CD4-positive, alpha-beta T cell treated with Interleukin-15 for 4 hours (primary cell): ENCODE results near the gene SPATA6L.
"Not testable (repeated sequence)": the region's sequence is repeated elsewhere in the genome, so short reads cannot be mapped to it uniquely, and the experiment has no call there.

ENCODE experiments used
- DNase-seq: peaks from one replicate; pipeline ENCODE4 v3.0.0-alpha.2; 2020; ENCODE audit warnings: low spot score

SPATA6L gene

DNA sequence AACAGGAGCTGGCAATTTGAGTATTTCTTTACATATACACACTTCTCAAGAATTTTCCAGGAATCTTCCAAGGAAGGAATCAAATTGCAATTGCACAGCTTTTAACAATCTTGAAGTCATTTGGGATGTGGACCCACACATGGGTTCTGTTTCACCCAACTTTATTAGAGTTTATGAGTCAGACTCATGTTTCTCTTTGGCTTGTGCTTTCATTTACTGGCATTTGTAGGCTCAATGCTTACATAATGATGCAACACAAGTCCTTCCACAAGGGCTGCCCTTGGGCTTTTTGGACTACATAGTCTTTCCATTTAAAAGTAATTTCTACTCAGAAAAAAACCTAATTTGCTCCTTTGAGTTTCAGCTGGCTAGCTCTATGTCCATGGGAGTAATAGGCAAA lies 8.5 kb upstream of the SPATA6L start:
- DNase-seq, result no peak

DNA sequence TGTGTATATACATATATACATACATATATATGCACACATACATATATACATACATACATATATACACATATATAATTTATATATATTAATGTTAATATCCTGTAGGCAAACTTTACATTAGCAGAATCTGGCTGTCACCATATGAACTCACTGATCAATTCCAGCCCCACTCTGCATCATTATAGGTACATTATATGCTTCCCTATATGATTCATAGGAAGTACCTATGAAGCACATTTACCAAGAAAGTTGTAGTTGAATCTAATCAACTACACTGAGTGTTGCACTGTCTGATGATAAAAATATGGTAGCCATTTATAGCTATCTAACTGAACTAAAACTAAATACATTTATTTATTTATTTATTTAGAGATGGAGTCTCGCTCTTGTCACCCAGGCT lies 5.5 kb upstream of the SPATA6L start:
- DNase-seq, result no peak

DNA sequence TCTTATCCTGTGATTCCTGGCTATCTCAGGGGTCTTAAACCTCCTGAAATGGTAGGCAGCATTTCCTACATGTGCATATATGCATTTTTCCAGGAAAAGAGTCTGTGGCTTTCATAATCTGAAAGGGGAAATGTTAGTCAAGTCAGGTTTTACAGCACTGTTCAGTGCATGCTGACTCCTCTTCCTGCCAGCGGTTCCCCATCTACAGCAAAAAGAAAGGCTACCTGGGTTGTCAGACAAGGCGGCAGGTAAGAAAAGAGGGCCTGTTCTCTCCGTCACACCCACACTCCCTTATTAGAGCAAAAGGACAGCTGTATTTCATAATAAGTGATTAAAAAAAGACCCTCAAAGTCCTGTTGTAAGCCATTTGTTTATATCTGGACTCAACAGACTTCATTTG lies 4.3 kb upstream of the SPATA6L start:
- no peak for DNase-seq

- DNase-seq, result no peak
Measured at GRCh38 chr9:4669890-4670289, 3.6 kb upstream of the SPATA6L start.

DNA sequence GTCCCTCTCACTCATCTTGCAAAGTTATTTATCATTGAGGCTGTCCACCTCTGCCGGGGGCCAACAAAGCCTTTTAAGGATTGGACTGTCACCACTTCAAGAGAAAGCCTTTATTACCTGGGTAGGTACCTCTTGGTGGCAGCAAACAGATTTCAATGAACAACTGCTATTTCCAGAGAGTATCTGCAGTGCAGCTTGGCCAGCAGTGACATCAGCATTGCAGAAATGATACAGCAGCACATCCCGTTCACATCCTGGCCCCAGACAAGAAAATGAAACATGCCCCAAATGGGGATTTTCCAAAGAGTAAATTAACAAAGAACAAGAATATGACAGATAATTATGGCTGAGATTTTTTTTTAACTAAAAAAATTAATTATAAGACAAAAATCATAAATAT lies 2.3 kb upstream of the SPATA6L start:
- DNase-seq, result no peak

DNA sequence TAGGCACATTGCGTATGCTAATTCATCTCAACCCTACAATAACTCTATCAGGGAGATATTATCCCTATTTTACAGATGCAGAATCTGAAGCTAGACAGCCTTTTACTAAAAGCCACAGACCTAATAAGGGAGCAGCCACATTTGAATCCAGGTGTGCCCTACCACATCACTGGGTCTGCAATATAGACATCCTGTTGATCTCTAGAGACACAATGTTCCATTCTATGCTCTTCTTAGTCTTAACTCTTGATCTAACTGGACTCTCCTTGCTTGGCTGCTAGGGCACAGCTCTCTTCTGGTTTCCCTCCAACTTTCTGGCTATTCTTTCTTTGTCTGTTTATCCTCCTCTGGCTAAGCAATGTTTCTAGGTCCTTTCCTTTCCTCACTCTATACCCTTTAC lies 1.4 kb upstream of the SPATA6L start:
- DNase-seq, result no peak

DNA sequence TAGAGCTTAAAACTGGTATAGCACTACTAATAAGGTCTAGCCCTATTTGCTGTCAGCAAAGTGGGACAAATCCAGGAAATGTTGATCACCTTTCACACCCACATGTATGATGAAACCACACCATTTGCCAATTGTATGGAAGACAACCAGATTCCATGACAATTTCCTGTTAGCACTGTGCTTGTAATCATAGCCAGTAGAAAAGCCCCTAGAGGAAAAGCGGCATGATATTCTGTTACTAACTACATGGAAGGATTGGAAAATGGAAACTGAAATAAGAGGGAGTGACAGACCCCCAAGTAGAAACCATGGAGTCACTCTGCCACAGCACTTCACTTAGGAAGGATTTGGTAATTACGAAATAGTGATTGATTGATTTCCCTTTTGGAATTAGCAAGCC lies 923 bp downstream of the SPATA6L start:
- DNase-seq, result no peak

DNA sequence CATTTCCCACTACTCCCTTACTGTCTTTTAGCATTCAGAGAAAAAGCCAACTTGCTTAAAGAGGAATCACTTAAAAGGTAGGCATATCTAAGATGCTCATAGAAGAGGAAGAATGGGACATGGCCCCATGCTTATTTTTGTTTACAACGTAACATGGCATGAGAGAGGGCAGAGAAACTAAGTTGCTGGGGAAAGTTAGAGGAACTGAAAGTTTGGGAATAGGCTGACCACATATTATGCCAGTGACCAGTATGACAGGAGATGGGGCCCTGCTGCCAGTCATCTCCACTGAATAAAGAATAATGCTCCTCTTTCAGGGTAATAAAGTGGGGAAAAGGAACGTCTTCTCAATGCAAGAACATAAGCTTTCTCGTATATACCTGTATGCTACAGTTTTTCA lies 2.3 kb downstream of the SPATA6L start:
- DNase-seq, result no peak

- peak; percentile 30 for DNase-seq
Measured at GRCh38 chr9:4662989-4663792, 3.1 kb downstream of the SPATA6L start.

- peak; percentile 76 for DNase-seq
Measured at GRCh38 chr9:4662108-4662988, 3.9 kb downstream of the SPATA6L start, which contains the start of gene PLPP6. TSS of gene PLPP6 (plus strand) at chr9:4662294. CDS start at chr9:4662376, 82 bp downstream.

GRCh38 chr9:4661611-4662010 lies 4.7 kb downstream of the SPATA6L start:
- DNase-seq, result peak; percentile 48

DNA sequence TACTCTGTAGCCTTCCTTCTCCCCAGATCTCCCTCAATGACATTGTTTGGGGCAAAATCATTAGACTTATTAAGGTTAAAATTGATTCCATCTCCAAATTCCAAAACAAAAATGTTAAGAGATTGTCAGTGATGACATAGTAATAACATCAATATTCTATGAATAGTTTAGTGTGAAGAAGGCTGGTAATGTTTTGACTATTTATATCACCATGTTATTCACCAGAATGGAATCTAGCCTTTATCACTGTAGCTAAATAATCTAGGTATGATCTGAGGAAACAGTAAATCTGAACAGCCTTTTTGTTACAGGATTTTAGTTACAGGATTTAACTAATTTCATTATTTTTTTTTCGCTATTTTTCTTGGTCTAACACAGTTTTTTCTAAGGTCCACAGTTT lies 5.1 kb downstream of the SPATA6L start:
- DNase-seq, result no peak

DNA sequence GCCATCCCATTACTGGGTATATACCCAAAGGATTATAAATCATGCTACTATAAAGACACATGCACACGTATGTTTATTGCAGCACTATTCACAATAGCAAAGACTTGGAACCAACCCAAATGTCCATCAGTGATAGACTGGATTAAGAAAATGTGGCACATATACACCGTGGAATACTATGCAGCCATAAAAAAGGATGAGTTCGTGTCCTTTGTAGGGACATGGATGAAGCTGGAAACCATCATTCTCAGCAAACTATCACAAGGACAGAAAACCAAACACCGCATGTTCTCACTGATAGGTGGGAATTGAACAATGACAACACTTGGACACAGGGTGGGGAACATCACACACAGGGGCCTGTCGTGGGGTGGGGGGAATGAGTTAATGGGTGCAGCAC lies 5.6 kb downstream of the SPATA6L start:
- not testable (repeated sequence) for DNase-seq

DNA sequence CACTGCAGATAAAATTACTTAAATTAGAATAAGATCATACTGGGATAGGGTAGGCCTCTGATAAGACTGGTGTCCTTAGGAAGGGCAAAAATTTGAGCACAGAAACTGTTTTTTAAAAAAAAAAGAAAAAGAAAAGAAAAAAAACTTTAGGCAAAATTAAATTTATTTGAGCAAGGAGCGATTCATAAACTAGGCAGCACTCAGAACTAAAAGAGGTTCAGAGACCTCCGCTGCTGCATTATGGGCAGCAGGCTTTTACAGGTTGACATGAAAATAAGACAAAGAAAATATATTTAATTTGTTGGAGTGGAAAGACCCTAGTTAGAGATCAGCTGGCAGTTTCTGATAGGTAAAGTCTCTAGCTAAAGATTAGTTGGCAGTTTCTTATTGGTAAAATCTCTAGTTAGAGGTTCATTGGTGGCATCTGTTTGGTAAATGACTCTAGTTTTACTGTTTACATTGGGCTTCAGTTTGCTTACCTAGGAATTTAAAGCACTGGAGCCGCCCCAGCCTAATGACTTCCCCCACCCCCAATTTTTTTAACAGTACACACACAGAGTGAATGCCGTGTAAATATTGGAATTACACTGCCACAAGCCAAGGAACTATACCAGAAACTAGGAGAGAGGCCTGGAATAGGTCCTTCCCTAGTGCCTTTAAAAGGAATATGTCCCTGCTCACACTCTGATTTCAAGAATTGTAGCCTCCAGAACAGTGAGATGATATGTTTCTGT lies 8.7 kb downstream of the SPATA6L start:
- DNase-seq, result no peak

DNA sequence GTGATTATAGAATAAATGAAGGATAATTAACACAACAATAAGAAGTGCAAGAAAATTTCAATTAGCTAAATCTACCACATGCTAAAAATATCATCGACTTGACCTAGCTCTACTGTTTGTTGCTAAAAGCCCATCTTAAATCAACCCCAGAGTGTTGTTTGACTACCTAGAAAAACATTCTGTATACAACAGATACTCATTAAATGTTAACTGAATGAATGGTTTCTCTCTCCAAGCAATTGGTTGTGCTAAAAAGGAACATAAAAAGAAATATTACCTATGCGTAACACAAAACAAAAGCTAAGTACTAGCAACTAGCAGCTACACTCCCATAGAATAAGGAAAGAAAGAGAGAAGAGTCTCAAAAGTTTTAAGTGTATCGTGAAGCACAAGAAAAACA lies 9.7 kb downstream of the SPATA6L start:
- DNase-seq, result no peak

- DNase-seq, result not testable (repeated sequence)
Measured at GRCh38 chr9:4656196-4656595, 10.1 kb downstream of the SPATA6L start.

GRCh38 chr9:4654538-4654937 lies 11.7 kb downstream of the SPATA6L start:
- DNase-seq, result no peak

DNA sequence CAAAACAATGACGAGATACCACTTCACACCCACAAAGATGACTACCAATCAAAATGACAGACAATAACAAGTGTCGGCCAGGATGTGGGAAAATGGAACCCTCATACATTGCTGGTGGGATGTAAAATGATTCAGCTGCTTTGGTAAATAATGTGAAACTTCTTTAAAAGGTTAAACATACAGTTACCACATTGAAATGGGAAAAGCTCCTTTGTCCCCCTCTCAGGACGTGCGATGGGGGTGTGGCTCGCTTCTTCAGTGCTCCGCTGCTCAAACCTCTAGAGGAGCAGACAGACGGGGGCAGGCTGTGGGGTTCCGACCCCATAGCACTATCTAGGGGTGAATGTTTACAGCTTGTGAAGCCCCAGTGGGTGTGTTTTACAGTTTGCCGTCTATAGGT lies 12.2 kb downstream of the SPATA6L start:
- peak; percentile 10 for DNase-seq

DNA sequence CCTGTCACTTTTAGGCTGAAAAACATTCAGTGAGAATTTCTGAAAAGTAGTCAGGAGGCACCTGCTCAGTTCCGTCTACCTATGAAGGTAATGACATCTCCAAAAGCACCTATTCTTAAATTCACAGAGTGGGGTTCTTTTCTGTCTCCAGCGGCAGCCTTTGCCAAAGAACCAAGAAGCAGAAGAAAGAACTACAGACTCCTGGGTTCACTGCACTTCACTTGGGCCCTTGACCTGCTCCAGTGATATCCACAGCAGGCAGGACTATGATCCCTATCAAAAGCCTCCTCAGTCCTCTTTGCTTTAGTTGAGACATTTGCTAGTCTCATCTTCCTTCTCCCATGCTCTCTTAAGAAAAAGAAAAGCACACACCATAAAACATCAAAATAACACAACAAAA lies 23.9 kb downstream of the SPATA6L start:
- DNase-seq, result no peak

DNA sequence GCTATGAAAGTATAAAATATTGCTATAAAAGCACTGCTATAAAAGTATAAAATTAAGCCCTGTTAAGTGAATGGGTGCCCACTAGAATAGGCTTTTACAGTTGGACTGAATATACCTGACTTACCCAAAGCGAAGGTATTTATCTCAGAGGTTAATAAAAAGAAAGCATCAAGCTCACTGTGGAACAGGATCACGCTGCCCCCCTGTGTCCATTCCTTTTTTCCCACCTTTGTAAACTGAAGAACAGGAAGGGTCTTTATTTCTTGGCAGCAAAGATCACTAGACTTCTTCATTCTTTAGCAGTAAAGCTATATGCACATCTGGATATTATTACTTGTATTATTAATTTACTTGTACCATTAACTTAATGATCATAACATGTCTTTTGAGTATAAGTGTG lies 26.3 kb downstream of the SPATA6L start:
- DNase-seq, result peak; percentile 39

DNA sequence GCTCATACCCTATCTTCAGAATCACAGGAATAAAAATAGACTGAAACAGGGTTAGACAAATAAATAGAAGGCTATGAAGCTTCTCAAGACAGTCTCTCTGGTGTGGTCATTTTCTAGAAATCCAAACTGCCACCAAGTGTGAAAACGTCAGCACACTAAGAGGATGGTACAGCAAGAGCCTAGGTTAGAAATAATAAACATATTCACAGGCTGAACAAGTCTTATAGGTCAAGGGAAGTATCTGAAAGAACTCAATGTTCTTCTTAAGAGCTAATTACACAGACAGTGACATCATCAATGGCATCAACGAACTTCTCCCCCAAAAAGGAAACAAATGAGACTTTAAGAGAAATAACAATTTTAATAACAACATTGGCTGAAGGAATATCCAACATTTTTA lies 26.9 kb downstream of the SPATA6L start:
- no peak for DNase-seq

DNA sequence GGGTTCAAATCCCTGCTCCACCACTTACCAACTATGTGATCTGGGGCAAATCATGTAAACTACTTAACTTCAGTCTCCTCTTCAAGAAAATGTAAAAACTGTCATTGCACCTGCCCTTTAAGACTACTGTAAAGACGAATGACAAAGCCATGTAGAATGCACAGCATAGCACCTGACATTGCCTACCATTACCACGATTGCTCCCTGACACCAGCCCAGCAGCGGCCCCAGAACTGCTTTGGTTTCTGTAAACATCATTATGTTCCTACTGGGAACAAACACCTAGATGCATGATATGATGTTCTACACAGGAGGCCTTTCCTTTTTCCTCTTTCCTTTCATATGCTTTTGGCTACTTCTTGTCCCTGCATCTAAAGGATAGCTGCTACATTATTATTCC lies 27.3 kb downstream of the SPATA6L start:
- no peak for DNase-seq

DNA sequence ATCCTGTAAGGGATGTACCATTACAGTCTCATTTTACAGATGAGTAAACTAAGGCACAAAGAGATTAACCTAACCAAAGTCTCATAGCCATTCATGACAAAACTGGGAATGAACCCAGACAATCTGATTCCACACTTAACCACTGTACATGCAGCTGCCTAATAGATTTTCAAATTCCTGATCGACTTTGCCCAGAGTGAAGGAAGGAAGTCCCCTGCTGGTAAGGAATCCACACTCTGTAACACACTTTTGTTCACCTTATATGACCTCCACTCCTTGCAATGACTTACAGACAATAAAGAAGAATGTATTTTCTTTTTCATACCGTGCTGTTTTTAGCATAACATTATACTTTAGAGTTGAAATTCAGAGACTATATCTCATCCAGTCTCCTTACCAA lies 35.4 kb downstream of the SPATA6L start:
- DNase-seq, result no peak
